HUES6 (cell line): Measurements from ENCODE around the gene DSCAM.
"Not testable (repeated sequence)": the region's sequence is repeated elsewhere in the genome, so short reads cannot be mapped to it uniquely, and the experiment has no call there.

Source experiments
- H3K27ac ChIP-seq: 2 replicates; pipeline ENCODE4 v1.7.0; 2013; ENCODE audit warnings: low read depth, mild to moderate bottlenecking, low read length, inconsistent platforms
- H3K27me3 ChIP-seq: 2 replicates; pipeline ENCODE4 v1.6.1; 2013; ENCODE audit warnings: low read length; ENCODE audit not compliant: control insufficient read depth, insufficient read depth
- H3K36me3 ChIP-seq: 2 replicates; pipeline ENCODE4 v1.6.1; 2013; ENCODE audit warnings: low read length; ENCODE audit not compliant: control insufficient read depth, insufficient read depth
- H3K4me1 ChIP-seq: 2 replicates; pipeline ENCODE4 v1.6.1; 2013; ENCODE audit warnings: low read length; ENCODE audit not compliant: control insufficient read depth, insufficient read depth
- H3K4me3 ChIP-seq: 2 replicates; pipeline ENCODE4 v1.5.1; 2013; ENCODE audit warnings: low read depth, low read length
- H3K9ac ChIP-seq: one replicate; pipeline ENCODE4 v1.6.1; 2013; ENCODE audit warnings: mild to moderate bottlenecking, low read length
- H3K9me3 ChIP-seq: 2 replicates; pipeline ENCODE4 v1.6.1; 2013; ENCODE audit warnings: low read depth, low read length; ENCODE audit not compliant: control insufficient read depth, insufficient read depth

DSCAM gene

DNA sequence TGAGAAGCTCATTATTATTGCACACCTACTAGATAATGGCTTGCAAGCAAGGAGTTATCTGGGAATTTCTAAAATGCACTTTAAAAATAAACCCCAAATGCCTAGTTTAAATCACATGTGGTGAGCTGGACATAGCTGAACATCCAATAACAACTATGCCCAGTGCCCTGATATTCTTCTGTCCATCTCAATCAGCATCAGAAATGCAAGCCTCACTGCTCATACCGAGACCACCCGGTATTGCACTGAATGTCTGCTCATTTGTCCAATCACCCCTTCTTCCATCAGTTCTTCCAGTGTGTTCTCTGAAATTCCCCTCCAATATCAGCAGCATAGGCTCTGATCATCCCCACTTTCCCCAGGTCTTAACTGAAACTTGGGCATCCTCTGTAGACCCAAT, 383.8 kb downstream of the DSCAM start:
- no peaks in the 10 kb centered on the region for H3K27me3 ChIP-seq
- H3K9ac ChIP-seq = no peak overlapping the region
- H3K9me3 ChIP-seq = no peaks in the 10 kb centered on the region
- no peak overlapping the region for H3K4me3 ChIP-seq
- no peak overlapping the region for H3K27ac ChIP-seq
- H3K4me1 ChIP-seq = no peaks in the 10 kb centered on the region
- no peaks in the 10 kb centered on the region for H3K36me3 ChIP-seq

DNA sequence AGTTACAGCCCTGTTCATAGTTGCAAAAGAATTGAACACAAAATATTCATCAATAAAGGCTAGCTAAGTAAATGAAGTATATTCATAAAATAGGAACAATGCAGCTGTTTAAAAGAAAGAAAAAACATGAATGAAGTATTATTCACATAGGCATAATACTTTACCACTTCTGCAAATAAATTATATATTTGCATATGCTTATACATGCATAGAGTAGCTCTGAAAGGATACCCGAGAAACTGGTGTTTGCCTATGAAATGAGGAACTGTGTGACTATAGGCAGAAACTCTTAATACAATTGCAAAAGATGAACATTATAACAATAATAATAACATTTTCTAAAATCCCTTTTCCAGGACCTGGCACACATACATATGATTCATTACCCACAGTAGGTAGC, 385.9 kb downstream of the DSCAM start:
- H3K27me3 ChIP-seq = no peaks in the 10 kb centered on the region
- H3K27ac ChIP-seq = no peak overlapping the region
- no peaks in the 10 kb centered on the region for H3K9me3 ChIP-seq
- no peaks in the 10 kb centered on the region for H3K4me1 ChIP-seq
- H3K4me3 ChIP-seq = no peak overlapping the region
- H3K9ac ChIP-seq = no peak overlapping the region
- H3K36me3 ChIP-seq = no peaks in the 10 kb centered on the region

DNA sequence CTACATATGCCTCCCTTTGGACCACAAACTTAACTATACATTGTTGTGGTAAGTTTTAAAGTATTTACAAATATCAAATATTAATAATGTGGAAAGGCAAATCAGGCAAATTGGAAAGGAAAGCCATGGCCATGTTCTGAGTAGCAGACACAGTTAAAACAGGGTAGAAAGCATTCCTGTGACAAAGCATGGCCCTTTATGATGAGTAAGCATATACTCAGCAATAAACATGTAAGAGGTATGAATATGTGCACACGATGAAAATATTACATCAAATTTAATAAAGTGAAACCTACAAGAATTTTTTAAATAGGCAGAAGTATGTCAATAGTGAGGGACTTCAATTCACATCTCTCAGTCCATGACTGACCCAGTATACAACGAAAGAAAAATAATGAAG, 389.2 kb downstream of the DSCAM start:
- Histone ChIP-seq H3K27ac (no peak overlapping the region), H3K4me3 (no peak overlapping the region), H3K9me3 (no peaks in the 10 kb centered on the region), H3K27me3 (no peaks in the 10 kb centered on the region), H3K4me1 (no peaks in the 10 kb centered on the region), H3K36me3 (no peaks in the 10 kb centered on the region), H3K9ac (no peak overlapping the region)

DNA sequence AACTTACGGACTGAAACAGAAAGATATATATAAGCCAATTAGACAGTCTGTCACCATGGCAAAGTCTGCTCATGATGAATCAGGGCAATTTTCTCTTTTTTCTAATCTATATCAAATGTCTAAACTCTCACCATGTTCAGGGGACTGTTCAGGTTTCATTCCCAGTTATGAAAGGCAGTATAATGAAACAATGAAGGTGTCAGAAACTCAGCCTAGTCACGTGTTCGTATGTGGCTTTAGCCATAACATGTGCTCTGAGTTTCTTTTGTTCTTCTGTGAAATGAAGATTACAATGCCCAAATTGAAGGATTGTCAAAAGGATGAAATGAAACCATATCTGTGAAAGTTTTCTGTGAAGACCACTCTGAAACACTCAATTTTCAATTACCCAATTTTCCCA, 392.9 kb downstream of the DSCAM start:
- no peak overlapping the region for H3K4me3 ChIP-seq
- H3K27me3 ChIP-seq = no peaks in the 10 kb centered on the region
- H3K9ac ChIP-seq = no peak overlapping the region
- H3K9me3 ChIP-seq = no peaks in the 10 kb centered on the region
- no peak overlapping the region for H3K27ac ChIP-seq
- H3K36me3 ChIP-seq = no peaks in the 10 kb centered on the region
- no peaks in the 10 kb centered on the region for H3K4me1 ChIP-seq

DNA sequence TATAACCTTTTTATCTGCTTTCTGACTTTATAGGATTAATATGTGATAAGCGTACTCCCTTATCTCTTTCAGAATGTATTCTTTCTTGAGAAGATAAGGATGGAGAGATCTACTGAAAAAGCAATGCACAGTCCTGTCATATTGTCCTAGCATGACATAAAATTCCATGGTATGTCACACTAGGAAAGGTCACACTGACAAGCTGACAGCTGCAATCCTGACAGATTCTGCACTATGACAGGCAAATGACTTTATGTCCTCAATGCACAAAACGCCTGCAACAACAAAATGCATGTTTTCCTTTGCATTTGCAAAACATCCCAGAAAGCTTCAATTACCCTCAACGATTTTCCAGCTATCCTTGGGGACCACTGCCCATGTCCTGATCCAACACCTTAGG, 393.8 kb downstream of the DSCAM start:
- H3K4me3 ChIP-seq = no peak overlapping the region
- H3K36me3 ChIP-seq = no peaks in the 10 kb centered on the region
- H3K27me3 ChIP-seq = no peaks in the 10 kb centered on the region
- H3K4me1 ChIP-seq = no peaks in the 10 kb centered on the region
- H3K27ac ChIP-seq = no peak overlapping the region
- no peaks in the 10 kb centered on the region for H3K9me3 ChIP-seq
- H3K9ac ChIP-seq = no peak overlapping the region

DNA sequence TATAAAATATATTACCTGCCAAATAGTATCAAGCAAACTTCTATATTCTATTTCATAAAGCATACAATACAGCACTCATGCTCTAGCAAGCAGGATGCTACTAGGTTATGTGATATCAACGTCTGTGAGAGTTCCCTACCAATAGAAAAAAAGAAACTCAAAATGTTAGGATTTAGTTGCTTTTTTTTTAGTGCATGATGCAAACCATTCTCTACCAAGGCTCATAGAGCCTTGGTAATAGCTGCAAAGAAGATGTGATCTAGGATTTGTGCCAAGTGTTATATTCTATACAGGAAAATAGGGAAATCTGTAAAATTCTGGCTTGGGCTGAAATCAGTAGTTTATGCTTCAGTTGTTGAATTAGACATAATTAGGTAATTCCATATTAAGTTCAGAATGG, 394.4 kb downstream of the DSCAM start:
- Histone ChIP-seq H3K4me3 (no peak overlapping the region), H3K27ac (no peak overlapping the region), H3K36me3 (no peaks in the 10 kb centered on the region), H3K4me1 (no peaks in the 10 kb centered on the region), H3K9ac (no peak overlapping the region), H3K9me3 (no peaks in the 10 kb centered on the region), H3K27me3 (no peaks in the 10 kb centered on the region)

DNA sequence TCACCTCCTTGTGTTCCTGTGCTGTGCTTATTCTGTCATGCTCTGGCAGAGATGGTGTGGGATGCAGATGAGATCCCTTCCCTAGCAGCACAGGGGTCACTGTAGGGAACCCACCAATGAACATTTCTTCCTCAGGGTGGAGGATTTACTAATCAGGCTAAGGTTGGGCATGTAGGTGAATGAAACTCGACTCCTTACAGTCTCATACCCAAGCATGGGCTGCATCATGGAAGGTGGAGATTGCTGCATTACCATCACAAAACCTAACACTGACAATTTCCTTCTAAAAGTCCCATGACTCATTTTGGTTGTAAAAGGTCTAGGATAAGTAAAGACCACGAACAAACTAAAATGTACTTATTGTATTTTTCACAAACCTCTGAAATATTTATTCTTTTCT, 399.9 kb downstream of the DSCAM start:
- Histone ChIP-seq H3K9me3 (peaks cover 8% of the 10 kb centered on the region), H3K27me3 (no peaks in the 10 kb centered on the region), H3K36me3 (no peaks in the 10 kb centered on the region), H3K4me3 (no peak overlapping the region), H3K27ac (no peak overlapping the region), H3K9ac (no peak overlapping the region), H3K4me1 (no peaks in the 10 kb centered on the region)

DNA sequence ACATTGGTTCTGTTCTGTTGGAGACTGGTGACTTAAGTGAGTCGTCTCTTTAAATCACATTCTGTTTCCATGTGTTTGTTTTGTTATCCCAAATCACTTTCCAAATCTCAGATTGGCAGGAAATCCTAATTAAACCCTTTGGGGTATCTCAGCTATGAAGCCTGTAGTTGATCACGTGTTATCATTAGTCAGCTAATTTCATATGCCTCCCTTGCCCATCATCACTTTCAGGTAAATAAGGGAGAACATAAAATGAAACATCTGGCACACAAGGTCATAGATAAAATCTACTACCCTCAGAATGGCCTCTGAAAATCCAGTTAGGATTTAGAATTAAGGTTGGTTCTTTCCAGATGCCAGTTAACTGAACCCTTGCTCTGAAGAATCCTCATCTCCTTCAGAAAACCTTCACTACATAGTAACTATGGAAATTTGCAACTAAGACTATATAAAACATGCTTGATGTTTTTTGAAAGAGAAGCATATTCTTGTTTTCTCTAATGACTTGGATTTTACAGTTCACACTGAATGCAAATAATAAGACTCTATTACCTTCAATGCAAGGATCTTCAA, 401.5 kb downstream of the DSCAM start:
- no peak overlapping the region for H3K9ac ChIP-seq
- no peak overlapping the region for H3K27ac ChIP-seq
- no peaks in the 10 kb centered on the region for H3K27me3 ChIP-seq
- no peaks in the 10 kb centered on the region for H3K4me1 ChIP-seq
- no peaks in the 10 kb centered on the region for H3K36me3 ChIP-seq
- no peak overlapping the region for H3K4me3 ChIP-seq
- H3K9me3 ChIP-seq = peaks cover 16% of the 10 kb centered on the region

DNA sequence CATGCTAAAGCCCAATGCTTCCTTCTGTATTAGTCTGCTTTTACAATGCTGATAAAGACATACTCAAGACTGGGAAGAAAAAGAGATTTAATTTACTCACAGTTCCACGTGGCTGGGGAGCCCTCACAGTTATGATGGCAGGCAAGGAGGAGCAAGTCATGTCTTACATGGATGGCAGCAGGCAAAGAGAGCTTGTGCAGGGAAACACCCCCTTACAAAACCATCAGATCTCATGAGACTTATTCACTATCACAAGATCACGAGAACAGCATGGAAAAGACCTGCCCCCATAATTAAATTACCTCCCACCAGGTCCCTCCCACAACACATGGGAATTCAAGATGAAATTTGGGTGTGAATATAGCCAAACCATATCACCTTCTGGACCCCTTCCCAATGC, 407.4 kb downstream of the DSCAM start:
- not testable (repeated sequence) for H3K27ac ChIP-seq, H3K27me3 ChIP-seq
- peaks cover 30% of the 10 kb centered on the region for H3K9me3 ChIP-seq

DNA sequence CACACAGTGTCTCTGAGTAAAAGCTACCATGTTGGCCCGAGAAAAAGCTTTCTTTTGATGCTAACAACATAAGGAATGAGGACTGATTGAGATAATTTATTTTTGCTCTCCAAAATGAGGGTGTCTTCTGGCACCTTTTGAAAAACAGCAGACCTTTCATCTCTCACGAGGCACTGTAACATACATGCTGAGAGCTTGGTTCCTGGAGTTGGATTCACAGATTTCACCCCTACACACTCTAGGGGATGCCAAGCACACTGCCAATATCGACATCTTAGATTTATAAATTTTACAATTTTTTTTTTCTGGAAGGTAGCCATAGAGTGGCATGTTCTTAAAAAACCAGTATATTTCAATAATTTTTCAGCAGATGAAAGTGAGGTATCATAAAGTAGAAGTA, 408.3 kb downstream of the DSCAM start:
- Histone ChIP-seq H3K4me3 (no peak overlapping the region), H3K9me3 (peaks cover 25% of the 10 kb centered on the region), H3K4me1 (no peaks in the 10 kb centered on the region), H3K27ac (no peak overlapping the region), H3K27me3 (no peaks in the 10 kb centered on the region), H3K9ac (no peak overlapping the region), H3K36me3 (no peaks in the 10 kb centered on the region)

More for the DNA sequence above, 407.4 kb downstream of the DSCAM start:
- H3K4me3 ChIP-seq, H3K9ac ChIP-seq, H3K36me3 ChIP-seq, H3K4me1 ChIP-seq: not testable (repeated sequence)

DNA sequence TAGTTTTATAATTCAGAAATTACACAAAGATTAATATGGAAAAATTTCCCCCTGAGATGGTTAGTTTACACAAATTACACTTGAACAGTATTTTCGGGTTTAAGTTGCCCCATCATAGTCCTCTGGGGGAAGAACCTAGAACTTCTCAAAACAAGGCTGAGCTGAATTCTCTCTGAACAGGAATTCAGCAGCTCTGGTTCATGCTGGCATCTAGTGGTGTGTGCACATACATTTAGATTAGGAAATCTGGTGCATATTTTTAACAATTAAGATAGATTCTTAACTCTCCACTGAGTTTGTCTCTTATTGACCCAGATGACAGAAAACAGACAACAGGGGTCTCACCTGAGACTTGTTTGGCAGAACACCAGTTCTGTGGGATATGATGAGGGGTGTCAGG, 410.7 kb downstream of the DSCAM start:
- Histone ChIP-seq H3K36me3 (no peaks in the 10 kb centered on the region), H3K9me3 (peaks cover 24% of the 10 kb centered on the region)

DNA sequence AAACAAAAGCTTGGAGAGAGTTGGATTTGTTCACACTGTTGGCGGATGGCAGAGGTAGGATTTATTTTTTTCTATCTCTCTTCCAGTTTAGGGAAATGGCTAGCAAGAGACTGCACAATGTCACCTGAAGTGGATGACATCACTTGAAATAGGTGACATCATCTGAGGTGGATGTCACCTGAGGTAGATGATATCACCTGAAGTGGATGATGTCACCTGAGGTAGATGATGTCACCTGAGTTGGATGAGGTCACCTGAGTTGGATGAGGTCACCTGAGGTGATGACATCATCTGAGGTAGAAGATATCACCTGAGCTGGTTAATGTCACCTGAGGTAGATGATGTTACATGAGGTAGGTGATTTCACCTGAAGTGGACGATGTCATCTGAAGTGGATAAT, 413.4 kb downstream of the DSCAM start:
- no peak overlapping the region for H3K4me3 ChIP-seq
- H3K27ac ChIP-seq = no peak overlapping the region
- no peaks in the 10 kb centered on the region for H3K27me3 ChIP-seq
- no peaks in the 10 kb centered on the region for H3K36me3 ChIP-seq
- no peak overlapping the region for H3K9ac ChIP-seq
- peaks cover 5% of the 10 kb centered on the region for H3K9me3 ChIP-seq
- no peaks in the 10 kb centered on the region for H3K4me1 ChIP-seq

More for the DNA sequence above, 410.7 kb downstream of the DSCAM start:
- no peaks in the 10 kb centered on the region for H3K27me3 ChIP-seq
- H3K9ac ChIP-seq = no peak overlapping the region
- no peak overlapping the region for H3K4me3 ChIP-seq
- H3K4me1 ChIP-seq = no peaks in the 10 kb centered on the region
- H3K27ac ChIP-seq = no peak overlapping the region
